Measurements from ENCODE around the gene AP3S1.

DNA sequence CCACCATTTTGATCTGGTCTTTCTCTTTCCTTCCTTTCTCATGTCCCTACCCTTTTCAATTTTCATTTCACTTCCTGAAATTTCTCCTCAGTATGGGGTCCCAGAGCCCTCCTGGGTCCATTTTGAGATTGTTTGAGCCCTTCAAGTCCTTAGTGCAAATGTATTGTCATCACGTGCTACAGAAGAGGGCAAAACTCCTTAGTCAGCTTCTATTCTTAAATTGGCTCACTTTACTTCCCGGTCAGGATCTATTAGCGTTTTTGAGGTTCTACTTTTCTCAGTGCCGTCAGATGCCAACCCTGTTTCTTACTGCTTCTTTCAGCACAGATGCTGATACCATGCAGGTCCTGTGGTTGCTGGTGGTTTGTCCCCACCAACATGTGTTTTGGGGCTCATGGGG is 6.3 kb upstream of the AP3S1 start:
- TF ChIP-seq, protein P1, sequence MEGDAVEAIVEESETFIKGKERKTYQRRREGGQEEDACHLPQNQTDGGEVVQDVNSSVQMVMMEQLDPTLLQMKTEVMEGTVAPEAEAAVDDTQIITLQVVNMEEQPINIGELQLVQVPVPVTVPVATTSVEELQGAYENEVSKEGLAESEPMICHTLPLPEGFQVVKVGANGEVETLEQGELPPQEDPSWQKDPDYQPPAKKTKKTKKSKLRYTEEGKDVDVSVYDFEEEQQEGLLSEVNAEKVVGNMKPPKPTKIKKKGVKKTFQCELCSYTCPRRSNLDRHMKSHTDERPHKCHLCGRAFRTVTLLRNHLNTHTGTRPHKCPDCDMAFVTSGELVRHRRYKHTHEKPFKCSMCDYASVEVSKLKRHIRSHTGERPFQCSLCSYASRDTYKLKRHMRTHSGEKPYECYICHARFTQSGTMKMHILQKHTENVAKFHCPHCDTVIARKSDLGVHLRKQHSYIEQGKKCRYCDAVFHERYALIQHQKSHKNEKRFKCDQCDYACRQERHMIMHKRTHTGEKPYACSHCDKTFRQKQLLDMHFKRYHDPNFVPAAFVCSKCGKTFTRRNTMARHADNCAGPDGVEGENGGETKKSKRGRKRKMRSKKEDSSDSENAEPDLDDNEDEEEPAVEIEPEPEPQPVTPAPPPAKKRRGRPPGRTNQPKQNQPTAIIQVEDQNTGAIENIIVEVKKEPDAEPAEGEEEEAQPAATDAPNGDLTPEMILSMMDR (IDR thresholded peaks at IDR 0.05): no peak
- no peak for TF ChIP-seq POLR2A (IDR thresholded peaks at IDR 0.05)

All from uterus (tissue), 2 donors.